Stimulated activated CD8-positive, alpha-beta memory T cell treated with anti-CD3 and anti-CD28 coated beads, Interleukin-7, amount 100 ng/mL, for 48 hours (primary cell): ENCODE measurements around the gene TYRO3.
"Not testable (repeated sequence)": the region's sequence is repeated elsewhere in the genome, so short reads cannot be mapped to it uniquely, and the experiment has no call there.

Experiments used
- DNase-seq, 2 donors: peaks; one replicate each; pipeline ENCODE4 v3.0.0-alpha.2; 2020; ENCODE audit warnings: low read depth in 1 of 2; ENCODE audit errors: extremely low read depth in 1 of 2

TYRO3 gene

DNA sequence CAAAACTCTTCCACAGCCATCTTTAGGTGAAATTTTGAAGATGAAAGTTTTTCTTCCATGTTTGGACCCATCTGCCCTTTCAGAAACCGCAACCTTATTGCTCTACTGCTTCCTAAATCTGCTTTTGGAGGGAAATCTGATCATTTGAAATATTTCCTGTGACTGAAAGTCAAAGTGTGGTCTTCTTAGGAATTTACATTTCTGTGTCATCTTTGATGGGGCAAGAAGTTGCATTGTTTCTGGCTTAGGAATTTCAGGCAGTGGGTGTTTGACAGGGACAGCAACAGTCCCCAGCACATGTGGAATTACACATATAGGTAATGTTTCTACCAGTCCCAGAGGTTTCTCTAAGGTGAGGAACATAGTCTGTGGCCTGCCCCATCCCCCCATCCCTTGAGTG lies 5.3 kb upstream of the TYRO3 start:
- no peak for DNase-seq

DNA sequence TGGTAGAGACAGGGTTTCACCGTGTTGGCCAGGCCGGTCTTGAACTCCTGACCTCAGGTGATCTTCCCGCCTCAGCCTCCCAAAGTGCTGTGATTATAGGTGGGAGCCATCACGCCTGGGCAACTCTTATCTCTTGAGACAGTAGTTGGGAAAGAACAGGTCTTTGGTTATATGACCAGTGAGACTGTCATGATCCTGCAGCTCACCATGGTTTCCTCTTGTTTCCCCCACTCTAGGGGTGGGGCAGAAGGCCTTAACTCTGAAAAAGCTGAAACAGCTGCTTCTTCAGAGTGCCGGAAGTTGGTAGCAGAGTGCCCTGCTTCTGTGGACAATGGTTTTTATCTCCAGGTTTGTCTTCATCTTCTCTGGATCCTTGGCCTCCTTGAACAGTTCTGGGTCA lies 4.7 kb upstream of the TYRO3 start:
- no peak for DNase-seq

GRCh38 chr15:41554915-41555314 lies 4.1 kb upstream of the TYRO3 start:
- DNase-seq: no peak

GRCh38 chr15:41556677-41557076 lies 2.3 kb upstream of the TYRO3 start:
- no peak for DNase-seq

DNA sequence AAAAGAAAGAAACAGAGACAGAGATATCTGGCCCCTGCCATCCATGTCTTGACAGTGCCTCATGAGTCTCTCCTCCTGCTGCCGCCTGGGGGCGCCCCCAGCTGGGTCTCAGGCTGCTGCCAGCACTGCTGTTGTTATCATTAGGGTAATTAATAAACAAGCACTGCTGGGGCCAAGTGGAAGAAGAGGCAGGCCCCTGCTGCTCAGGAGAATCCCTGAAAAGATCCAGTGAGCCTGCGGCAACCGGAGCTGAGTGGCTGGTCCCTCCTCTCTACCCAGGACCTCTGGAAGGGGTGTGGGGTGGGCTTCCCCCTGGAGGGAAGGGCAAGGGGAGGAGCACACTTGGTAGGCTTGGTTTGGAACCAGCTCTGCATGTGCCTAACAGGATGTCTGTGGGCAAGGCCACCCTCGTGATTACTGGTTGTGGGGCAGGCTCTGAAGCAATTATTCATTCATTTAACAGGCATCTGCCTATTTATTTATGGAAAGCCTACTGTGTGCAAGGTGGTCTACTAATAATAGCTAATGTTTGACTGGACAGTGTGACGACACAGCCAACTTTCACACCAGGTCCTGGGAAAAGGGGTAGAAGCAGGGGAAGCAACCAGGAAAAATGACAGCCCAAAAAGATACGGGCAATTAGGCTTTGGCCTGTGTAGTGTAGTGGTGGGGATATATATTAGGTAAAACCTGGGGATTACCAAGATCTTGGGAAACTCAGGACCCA lies 1.2 kb upstream of the TYRO3 start:
- peak; percentile 45 to 61 for DNase-seq

GRCh38 chr15:41559239-41559782 lies 299 bp downstream of the TYRO3 start:
- no peak for DNase-seq

- no peak for DNase-seq
Measured at GRCh38 chr15:41560572-41560874, 1.5 kb downstream of the TYRO3 start.

GRCh38 chr15:41561104-41561776 lies 2.2 kb downstream of the TYRO3 start:
- no peak for DNase-seq

DNA sequence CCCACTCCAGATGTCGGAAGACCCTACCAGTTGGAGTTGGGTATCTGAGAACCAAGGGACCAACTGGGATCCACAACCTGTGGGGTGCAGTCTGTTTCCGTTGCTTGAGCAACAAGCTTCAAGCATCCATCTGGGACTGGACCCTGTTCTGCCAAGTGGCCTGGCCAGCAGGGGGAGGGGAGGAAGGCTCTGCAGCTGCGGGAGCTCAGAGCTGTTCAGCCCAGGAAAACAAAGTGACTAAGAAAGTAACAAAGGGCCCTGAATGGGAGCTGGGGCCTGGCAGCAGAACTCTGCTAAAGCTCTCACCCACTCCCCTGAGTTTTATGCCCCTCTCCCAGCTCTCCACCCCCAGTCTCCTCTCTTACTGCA lies 2.7 kb downstream of the TYRO3 start:
- DNase-seq: no peak

GRCh38 chr15:41562244-41562643 lies 3.2 kb downstream of the TYRO3 start:
- no peak for DNase-seq

DNA sequence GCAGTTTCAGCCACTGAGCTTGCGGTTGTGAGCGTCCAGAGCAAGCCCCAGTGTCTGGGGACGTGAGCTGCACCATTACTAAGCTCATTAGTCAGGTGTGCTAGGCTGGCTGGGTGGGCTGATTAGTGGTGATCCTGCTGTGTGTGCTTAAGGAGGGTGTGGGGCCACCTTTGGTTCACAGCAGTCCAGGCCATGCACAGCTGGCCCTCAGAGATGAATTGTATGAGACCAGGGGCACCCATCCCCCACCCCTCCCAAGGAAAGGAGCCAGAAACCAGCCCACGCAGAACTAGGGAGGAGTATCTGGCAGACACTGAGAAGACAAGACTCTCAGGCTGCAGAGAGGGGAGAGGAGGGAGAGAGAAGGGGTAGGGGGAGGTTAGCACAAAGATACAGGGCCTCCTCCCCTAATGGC lies 3.8 kb downstream of the TYRO3 start:
- no peak for DNase-seq

DNA sequence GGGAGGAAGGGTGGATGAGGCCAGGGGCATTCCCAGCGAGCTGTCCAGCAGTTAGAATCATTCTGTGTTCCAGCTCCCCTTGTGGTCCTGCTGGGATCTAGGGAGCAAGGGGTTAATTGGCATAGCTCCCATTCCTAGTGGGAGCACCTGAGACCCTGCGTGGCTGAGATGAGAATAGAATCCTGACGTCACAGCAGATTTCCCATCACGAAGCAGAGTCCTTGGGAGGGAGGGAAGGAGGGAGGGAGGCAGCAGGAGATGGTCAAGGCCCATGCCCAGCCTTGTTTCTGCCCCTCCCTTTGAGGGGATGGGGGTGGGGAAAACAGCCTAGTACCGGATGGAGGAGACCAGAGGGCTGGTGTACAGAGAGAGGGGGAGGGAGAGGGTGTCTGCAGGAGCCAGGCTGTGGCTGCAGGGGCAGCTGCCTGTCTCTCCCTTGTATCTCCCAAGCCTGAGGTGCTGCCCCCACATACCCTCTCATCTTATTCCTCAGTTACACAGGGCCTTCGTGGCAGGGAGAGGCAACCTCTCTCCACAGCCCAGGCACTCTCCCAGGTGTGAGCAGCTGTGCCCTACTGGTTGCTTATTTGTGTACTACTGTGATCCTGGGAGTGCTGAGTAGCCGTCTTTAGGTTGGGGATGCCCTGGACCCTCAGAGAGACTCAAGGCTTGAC lies 5.4 kb downstream of the TYRO3 start:
- DNase-seq: no peak

GRCh38 chr15:41564960-41565502 lies 6.0 kb downstream of the TYRO3 start:
- no peak for DNase-seq

DNA sequence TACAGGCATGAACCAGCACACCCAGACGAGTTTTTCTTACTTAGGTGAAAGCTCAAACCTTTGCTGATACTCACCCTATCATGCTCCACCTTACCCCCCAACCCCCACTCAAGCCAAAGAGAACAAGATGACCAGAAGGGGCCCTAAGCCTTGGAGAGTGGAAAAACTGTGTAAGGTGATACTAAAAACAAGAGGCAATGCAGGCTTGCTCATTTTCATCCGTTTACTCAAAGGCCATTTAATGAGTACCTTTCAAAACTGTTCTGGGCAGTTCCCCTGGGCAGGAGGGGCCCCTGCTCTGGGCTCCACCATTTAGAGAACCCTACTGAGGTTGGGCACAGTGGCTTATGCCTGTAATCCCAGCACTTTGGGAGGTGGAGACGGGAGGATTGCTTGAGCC lies 6.7 kb downstream of the TYRO3 start:
- no peak for DNase-seq

- DNase-seq: no peak
Measured at GRCh38 chr15:41566121-41566885, 7.3 kb downstream of the TYRO3 start.

DNA sequence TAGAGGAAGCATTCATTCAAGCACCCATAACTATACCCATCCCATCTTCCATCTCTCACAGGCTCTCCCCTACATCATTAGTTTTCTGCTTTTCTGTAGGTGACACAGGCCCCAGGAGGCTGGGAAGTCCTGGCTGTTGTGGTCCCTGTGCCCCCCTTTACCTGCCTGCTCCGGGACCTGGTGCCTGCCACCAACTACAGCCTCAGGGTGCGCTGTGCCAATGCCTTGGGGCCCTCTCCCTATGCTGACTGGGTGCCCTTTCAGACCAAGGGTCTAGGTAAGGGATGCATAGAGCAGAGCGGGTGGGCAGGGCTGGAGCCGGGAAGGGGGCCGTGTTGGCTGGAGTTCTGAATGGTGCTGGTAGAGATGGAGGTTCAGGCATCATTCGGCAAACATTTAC lies 8.2 kb downstream of the TYRO3 start:
- no peak for DNase-seq

GRCh38 chr15:41567862-41568261 lies 8.8 kb downstream of the TYRO3 start:
- no peak for DNase-seq

DNA sequence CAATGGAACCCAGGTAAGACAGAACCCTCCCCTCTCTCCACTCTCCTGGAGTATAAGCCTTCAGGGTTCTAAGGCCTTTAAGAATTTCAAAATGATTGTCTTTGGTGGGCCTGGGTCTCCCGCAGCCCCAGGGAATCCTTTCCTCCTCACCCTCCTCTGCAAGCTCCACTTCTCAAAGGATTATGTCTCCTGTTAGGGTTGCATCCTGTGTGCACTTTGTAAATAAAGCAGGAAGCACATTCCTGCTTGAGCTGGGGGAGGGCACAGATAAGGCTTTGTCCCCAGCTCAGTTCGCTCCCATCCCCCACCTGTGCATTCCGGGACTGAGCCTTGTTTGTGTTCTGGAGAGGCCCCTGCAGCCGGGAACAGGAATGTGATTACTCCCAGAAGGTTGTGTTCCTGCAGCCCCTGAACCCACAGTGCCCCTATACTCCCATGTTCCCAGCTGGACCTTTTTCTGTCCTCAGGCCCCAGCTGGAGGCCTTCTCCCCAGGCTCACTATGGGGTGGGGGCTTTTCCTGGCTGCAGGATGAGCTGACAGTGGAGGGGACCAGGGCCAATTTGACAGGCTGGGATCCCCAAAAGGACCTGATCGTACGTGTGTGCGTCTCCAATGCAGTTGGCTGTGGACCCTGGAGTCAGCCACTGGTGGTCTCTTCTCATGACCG lies 9.5 kb downstream of the TYRO3 start:
- no peak for DNase-seq

DNA sequence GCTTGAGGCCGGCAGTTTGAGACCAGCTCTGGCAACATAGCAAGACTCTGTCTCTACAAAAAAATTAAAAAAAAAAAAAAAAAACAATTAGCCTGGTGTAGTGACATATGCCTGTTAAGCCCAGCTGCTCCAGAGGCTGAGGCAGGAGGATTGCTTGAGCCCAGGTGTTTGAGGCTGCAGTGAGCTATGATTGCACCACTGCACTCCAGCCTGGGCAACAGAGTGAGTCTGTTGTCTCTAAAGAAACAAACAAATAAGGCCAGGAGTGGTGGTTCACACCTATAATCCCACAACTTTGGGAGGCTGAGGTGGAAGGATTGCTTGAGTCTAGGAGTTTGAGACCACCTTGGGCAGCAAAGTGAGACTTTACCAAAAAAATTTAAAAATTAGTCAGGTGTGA lies 10.2 kb downstream of the TYRO3 start:
- not testable (repeated sequence) for DNase-seq

- no peak for DNase-seq
Measured at GRCh38 chr15:41570764-41571163, 11.8 kb downstream of the TYRO3 start.

- no peak for DNase-seq
Measured at GRCh38 chr15:41571948-41572347, 12.9 kb downstream of the TYRO3 start.
